ENCODE measurements around the gene PCDHA3.
"Not testable (repeated sequence)": the region's sequence is repeated elsewhere in the genome, so short reads cannot be mapped to it uniquely, and the experiment has no call there.

Gene PCDHA3

DNA sequence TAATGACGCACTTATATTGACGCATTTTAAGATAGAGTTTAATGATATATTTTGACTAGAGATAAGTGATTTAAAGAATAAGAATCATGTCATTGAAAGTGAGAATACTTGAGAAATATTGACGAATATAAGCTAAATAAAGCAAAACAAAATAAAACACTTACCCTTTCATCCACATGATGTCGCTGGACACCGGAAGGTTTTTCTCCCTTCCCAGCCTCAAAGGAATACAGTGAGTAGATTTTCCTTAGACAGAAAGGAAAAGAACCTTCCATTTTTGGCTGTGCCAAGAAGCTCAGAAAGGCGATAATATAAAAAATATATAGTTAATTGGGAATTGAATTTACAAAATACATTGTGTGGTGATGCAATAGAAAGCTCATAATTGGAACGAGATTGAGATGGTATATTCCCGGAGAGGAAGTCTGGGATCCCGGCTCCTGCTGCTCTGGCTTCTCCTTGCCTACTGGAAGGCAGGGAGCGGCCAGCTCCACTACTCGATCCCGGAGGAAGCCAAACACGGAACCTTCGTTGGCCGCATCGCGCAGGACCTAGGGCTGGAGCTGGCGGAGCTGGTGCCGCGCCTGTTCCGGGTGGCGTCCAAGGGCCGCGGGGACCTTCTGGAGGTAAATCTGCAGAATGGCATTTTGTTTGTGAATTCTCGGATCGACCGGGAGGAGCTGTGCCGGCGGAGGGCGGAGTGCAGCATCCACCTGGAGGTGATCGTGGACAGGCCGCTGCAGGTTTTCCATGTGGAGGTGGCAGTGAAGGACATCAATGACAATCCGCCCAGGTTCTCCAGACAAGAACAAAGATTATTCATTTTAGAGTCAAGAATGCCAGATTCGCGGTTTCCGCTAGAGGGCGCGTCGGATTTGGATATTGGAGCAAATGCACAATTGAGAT lies 20.8 kb downstream of the PCDHA3 start, which contains the start of gene PCDHA5:
PCDHA5 (plus strand) TSS at position 239 of the 906 bp plus-strand sequence.
- no peak for DNase-seq (ENCODE audit: low spot score)

DNA sequence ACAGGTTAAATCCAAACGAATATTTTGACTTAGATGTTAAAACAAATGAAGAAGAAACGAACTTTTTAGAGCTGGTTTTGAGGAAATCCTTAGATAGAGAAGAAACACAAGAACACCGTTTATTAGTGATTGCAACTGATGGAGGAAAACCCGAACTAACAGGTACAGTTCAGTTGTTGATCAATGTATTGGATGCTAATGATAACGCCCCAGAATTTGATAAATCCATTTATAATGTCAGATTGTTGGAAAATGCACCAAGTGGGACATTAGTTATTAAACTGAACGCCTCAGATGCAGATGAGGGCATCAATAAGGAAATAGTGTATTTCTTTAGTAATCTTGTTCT lies 21.4 kb downstream of the PCDHA3 start:
- DNase-seq (ENCODE audit: low spot score): no peak

DNA sequence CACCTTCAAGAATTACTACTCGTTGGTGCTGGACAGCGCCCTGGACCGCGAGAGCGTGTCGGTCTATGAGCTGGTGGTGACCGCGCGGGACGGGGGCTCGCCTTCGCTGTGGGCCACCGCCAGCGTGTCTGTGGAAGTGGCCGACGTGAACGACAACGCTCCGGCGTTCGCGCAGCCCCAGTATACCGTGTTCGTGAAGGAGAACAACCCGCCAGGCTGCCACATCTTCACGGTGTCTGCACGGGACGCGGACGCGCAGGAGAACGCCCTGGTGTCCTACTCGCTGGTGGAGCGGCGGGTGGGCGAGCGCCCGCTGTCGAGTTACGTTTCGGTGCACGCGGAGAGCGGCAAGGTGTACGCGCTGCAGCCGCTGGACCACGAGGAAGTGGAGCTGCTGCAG lies 22.1 kb downstream of the PCDHA3 start:
- not testable (repeated sequence) for DNase-seq (ENCODE audit: low spot score)

DNA sequence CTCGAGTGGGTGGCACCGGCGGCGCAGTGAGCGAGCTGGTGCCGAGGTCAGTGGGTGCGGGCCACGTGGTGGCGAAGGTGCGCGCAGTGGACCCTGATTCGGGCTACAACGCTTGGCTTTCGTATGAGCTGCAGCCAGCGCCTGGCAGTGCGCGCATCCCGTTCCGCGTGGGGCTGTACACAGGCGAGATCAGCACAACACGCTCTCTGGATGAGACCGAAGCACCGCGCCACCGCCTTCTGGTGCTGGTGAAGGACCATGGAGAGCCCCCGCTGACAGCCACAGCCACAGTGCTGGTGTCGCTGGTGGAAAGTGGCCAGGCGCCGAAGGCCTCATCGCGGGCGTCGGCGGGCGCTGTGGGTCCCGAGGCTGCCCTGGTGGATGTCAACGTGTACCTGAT lies 22.6 kb downstream of the PCDHA3 start:
- no peak for DNase-seq (ENCODE audit: low spot score)

DNA sequence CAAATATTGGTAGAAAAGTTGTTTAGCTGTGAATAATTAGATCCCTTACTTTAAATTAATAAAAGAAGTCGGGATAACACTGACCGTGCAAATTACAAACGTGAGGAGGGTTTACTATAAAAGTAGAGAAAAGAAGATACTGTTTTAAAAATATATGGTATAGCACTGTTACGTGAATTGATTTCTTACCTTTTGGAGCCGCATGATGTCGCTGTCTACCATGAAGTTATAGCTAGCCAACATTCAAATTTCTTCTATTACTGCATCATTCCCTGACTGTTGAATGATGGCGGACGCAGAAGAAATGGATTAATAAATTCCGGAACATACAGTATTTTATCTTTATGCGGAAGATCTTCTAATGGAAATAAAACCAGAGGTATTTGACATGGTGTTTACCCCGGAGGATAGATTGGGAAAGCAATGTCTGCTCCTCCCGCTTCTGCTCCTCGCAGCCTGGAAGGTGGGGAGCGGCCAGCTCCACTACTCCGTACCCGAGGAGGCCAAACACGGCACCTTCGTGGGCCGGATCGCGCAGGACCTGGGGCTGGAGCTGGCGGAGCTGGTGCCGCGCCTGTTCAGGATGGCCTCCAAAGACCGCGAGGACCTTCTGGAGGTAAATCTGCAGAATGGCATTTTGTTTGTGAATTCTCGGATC lies 27.0 kb downstream of the PCDHA3 start, which contains the start of gene PCDHA6:
PCDHA6 (plus strand) TSS at position 257 of the 658 bp plus-strand sequence; CDS start at position 389, 132 bp downstream.
- DNase-seq (ENCODE audit: low spot score): no peak

DNA sequence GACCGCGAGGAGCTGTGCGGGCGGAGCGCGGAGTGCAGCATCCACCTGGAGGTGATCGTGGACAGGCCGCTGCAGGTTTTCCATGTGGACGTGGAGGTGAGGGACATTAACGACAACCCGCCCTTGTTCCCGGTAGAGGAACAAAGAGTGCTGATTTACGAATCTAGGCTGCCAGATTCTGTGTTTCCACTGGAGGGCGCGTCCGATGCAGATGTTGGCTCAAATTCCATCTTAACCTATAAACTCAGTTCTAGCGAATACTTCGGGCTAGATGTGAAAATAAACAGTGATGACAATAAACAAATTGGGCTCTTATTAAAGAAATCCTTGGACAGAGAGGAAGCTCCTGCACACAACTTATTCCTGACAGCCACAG lies 27.5 kb downstream of the PCDHA3 start:
- no peak for DNase-seq (ENCODE audit: low spot score)

DNA sequence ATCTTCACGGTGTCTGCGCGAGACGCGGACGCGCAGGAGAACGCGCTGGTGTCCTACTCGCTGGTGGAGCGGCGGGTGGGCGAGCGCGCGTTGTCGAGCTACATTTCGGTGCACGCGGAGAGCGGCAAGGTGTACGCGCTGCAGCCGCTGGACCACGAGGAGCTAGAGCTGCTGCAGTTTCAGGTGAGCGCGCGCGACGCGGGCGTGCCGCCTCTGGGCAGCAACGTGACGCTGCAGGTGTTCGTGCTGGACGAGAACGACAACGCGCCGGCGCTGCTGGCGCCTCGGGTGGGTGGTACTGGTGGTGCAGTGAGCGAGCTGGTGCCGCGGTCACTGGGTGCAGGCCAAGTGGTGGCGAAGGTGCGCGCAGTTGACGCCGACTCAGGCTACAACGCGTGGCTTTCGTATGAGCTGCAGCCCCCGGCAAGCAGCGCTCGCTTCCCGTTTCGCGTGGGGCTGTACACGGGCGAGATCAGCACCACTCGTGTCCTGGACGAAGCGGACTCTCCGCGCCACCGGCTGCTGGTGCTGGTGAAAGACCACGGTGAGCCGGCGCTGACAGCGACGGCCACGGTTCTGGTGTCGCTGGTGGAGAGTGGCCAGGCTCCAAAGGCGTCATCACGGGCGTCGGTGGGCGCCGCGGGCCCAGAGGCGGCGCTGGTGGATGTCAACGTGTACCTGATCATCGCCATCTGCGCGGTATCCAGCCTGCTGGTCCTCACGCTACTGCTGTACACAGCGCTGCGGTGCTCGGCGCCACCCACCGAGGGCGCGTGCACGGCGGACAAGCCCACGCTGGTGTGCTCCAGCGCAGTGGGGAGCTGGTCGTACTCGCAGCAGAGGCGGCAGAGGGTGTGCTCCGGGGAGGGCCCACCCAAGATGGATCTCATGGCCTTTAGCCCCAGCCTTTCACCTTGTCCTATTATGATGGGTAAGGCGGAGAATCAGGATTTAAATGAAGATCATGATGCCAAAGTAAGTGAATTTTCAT lies 28.9 kb downstream of the PCDHA3 start:
- not testable (repeated sequence) for DNase-seq (ENCODE audit: low spot score)

DNA sequence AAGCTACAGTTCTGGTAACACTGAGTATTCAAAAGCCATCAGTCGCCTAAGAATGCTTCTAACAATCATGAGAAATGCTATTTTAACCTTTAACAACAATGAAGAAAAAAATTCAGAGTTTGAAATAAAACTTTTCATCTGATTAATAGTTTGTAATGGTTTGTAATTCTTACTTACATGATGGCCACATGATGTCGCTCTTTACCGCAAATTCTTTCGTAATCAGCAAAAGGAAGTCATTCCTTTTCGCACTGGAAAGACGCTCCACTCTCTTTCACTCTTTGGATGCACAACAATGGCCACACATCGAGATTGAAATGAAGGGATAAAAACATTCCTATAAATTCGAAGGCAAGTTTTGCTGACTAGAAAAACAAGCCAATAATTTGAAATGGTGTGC lies 33.1 kb downstream of the PCDHA3 start, which contains the start of gene PCDHA7:
PCDHA7 (plus strand) TSS at position 277 of the 400 bp plus-strand sequence; CDS start at position 392, 115 bp downstream.
- peak; percentile 16 for DNase-seq (ENCODE audit: low spot score)

DNA sequence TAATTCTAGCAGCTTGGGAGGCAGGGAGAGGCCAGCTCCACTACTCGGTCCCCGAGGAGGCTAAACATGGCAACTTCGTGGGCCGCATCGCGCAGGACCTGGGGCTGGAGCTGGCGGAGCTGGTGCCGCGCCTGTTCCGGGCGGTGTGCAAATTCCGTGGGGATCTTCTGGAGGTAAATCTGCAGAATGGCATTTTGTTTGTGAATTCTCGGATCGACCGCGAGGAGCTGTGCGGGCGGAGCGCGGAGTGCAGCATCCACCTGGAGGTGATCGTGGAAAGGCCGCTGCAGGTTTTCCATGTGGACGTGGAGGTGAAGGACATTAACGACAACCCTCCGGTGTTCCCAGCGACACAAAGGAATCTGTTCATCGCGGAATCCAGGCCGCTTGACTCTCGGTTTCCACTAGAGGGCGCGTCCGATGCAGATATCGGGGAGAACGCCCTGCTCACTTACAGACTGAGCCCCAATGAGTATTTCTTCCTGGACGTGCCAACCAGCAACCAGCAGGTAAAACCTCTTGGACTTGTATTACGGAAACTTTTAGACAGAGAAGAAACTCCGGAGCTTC lies 33.7 kb downstream of the PCDHA3 start:
- DNase-seq (ENCODE audit: low spot score): not testable (repeated sequence)

DNA sequence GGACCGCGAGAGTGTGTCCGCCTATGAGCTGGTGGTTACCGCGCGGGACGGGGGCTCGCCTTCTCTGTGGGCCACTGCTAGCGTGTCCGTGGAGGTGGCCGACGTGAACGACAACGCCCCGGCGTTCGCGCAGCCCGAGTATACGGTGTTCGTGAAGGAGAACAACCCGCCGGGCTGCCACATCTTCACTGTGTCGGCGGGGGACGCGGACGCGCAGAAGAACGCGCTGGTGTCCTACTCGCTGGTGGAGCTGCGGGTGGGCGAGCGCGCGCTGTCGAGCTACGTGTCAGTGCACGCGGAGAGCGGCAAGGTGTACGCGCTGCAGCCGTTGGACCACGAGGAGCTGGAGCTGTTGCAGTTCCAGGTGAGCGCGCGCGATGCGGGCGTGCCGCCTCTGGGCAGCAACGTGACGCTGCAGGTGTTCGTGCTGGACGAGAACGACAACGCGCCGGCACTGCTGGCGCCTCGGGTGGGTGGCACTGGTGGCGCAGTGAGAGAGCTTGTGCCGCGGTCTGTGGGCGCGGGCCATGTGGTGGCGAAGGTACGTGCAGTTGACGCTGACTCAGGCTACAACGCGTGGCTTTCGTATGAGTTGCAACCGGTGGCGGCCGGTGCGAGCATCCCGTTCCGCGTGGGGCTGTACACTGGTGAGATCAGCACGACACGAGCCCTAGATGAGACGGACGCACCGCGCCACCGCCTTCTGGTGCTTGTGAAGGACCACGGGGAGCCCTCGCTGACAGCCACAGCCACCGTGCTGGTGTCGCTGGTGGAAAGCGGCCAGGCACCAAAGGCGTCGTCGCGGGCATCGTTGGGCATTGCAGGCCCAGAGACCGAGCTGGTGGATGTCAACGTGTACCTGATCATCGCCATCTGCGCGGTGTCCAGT lies 35.0 kb downstream of the PCDHA3 start:
- DNase-seq (ENCODE audit: low spot score): no peak

DNA sequence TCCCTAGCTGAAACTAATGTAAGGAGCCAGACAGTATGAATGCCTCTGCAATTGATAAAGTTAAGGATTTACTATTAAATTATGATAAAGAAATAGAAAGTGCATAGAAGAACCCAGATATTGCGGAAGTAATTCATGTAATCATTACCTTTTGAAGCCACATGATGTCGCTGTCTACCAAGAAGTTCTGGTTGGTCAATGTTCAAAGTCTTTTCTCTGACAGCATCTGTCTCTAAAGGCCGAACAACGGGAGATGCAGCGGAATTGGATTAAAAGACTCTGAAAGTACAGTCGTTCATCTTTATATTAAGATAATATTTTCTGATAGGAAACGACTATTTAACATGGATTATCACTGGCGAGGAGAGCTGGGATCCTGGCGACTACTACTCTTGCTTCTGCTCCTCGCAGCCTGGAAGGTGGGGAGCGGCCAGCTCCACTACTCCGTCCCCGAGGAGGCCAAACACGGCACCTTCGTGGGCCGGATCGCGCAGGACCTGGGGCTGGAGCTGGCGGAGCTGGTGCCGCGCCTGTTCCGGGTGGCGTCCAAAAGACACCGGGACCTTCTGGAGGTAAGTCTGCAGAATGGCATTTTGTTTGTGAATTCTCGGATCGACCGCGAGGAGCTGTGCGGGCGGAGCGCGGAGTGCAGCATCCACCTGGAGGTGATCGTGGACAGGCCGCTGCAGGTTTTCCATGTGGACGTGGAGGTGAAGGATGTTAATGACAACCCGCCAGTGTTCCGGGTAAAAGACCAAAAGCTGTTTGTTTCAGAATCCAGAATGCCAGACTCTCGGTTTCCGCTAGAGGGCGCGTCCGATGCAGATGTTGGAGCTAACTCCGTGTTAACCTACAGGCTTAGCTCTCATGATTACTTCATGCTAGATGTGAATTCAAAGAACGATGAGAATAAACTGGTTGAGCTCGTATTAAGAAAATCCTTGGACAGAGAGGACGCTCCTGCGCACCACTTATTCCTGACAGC lies 40.4 kb downstream of the PCDHA3 start, which contains the start of gene PCDHA8:
PCDHA8 (plus strand) TSS at position 210 of the 985 bp plus-strand sequence; CDS start at position 345, 135 bp downstream.
- DNase-seq (ENCODE audit: low spot score): no peak

DNA sequence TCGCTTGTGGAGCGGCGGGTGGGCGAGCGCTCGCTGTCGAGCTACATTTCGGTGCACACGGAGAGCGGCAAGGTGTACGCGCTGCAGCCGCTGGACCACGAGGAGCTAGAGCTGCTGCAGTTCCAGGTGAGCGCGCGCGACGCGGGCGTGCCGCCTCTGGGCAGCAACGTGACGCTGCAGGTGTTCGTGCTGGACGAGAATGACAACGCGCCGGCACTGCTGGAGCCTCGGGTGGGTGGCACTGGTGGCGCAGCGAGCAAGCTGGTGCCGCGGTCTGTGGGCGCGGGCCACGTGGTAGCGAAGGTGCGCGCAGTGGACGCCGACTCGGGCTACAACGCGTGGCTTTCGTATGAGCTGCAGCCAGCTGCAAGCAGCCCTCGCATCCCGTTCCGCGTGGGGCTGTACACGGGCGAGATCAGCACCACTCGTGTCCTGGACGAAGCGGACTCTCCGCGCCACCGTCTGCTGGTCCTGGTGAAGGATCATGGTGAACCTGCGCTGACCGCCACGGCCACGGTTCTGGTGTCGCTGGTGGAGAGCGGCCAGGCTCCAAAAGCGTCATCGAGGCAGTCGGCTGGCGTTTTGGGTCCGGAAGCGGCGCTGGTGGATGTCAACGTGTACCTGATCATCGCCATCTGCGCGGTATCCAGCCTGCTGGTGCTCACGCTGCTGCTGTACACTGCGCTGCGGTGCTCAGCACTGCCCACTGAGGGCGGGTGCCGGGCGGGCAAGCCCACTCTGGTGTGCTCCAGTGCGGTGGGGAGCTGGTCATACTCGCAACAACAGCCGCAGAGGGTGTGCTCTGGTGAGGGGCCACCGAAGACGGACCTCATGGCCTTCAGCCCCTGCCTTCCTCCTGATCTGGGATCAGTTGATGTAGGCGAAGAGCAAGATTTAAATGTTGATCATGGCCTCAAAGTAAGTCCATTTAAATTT lies 42.2 kb downstream of the PCDHA3 start:
- no peak for DNase-seq (ENCODE audit: low spot score)

DNA sequence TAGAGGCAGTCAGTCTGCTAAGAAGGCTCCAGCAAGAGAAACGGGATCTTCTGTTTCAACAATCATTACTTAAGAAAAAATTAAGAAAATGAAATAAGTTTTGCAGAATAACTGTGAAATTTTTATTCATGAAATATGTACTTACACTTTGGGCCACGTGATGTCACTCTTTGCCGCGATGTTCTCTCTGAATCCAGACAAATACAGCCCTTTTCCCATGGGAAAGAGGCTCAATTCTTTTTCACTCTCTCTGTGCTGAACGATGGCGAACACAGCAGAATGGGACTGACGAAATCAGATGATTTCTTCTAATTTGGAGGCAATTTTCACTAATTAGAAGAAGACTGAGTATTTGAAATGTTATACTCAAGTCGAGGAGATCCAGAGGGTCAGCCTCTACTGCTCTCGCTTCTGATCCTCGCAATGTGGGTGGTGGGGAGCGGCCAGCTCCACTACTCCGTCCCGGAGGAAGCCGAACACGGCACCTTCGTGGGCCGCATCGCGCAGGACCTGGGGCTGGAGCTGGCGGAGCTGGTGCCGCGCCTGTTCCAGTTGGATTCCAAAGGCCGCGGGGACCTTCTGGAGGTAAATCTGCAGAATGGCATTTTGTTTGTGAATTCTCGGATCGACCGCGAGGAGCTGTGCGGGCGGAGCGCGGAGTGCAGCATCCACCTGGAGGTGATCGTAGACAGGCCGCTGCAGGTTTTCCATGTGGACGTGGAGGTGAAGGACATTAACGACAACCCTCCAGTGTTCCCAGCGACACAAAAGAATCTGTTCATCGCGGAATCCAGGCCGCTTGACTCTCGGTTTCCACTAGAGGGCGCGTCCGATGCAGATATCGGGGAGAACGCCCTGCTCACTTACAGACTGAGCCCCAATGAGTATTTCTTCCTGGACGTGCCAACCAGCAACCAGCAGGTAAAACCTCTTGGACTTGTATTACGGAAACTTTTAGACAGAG lies 47.6 kb downstream of the PCDHA3 start, which contains the start of gene PCDHA9:
PCDHA9 (plus strand) TSS at position 244 of the 964 bp plus-strand sequence; CDS start at position 358, 114 bp downstream.
- DNase-seq (ENCODE audit: low spot score): not testable (repeated sequence)

DNA sequence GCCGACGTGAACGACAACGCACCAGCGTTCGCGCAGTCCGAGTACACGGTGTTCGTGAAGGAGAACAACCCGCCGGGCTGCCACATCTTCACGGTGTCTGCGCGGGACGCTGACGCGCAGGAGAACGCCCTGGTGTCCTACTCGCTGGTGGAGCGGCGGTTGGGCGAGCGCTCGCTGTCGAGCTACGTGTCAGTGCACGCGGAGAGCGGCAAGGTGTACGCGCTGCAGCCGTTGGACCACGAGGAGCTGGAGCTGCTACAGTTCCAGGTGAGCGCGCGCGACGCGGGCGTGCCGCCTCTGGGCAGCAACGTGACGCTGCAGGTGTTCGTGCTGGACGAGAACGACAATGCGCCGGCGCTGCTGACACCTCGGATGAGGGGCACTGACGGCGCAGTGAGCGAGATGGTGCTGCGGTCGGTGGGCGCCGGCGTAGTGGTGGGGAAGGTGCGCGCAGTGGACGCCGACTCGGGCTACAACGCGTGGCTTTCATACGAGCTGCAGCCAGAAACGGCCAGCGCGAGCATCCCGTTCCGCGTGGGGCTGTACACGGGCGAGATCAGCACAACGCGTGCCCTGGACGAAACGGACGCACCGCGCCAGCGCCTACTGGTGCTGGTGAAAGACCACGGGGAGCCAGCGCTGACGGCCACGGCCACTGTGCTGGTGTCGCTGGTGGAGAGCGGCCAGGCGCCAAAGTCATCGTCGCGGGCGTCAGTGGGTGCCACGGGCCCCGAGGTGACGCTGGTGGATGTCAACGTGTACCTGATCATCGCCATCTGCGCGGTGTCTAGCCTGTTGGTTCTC lies 49.2 kb downstream of the PCDHA3 start:
- DNase-seq (ENCODE audit: low spot score): not testable (repeated sequence)

All from AG08395 (cell line).